Mucosa of stomach (tissue), 1 donor: ENCODE measurements around the gene FOXD3.

Source experiments
- H3K27me3 ChIP-seq: one replicate; pipeline ENCODE4 v1.7.0; 2013; ENCODE audit warnings: mild to moderate bottlenecking, low read length; ENCODE audit not compliant: control insufficient read depth, insufficient read depth
- H3K36me3 ChIP-seq: one replicate; pipeline ENCODE4 v1.7.0; 2013; ENCODE audit warnings: low read length; ENCODE audit not compliant: control insufficient read depth, insufficient read depth
- H3K4me1 ChIP-seq: one replicate; pipeline ENCODE4 v1.7.0; 2013; ENCODE audit warnings: mild to moderate bottlenecking, low read length; ENCODE audit not compliant: control insufficient read depth, insufficient read depth
- H3K4me3 ChIP-seq: one replicate; pipeline ENCODE4 v1.7.0; 2013; ENCODE audit warnings: low read length
- H3K9ac ChIP-seq: one replicate; pipeline ENCODE4 v1.7.0; 2013; ENCODE audit warnings: mild to moderate bottlenecking, low read length, moderate library complexity
- H3K9me3 ChIP-seq: one replicate; pipeline ENCODE4 v1.7.0; 2013; ENCODE audit warnings: mild to moderate bottlenecking, low read length, moderate library complexity; ENCODE audit not compliant: control insufficient read depth
- donor health status: Pancreatic carcinoma.

FOXD3 gene

GRCh38 chr1:63322114-63322943 is at the start of gene FOXD3:
TSS of gene FOXD3 (plus strand) at chr1:63322567. CDS start at chr1:63323059, 492 bp downstream.
- Histone ChIP-seq H3K4me1 (peaks cover 27% of the 10 kb centered on the region), H3K4me3 (peak within 1 kb of the TSS; percentile 9), H3K9ac (no peak within 1 kb of the TSS), H3K36me3 (no peaks in the 10 kb centered on the region), H3K9me3 (no peaks in the 10 kb centered on the region), H3K27me3 (peaks cover 99% of the 10 kb centered on the region)

- H3K9me3 ChIP-seq = no peaks in the 10 kb centered on the region
- peaks cover 12% of the 10 kb centered on the region for H3K4me1 ChIP-seq
- H3K4me3 ChIP-seq = no peak overlapping the region
- no peaks in the 10 kb centered on the region for H3K36me3 ChIP-seq
- no peak overlapping the region for H3K9ac ChIP-seq
- peaks cover 4% of the 10 kb centered on the region for H3K27me3 ChIP-seq
Observed at GRCh38 chr1:63272811-63273210, 49.6 kb upstream of the FOXD3 start.

- Histone ChIP-seq H3K36me3 (no peaks in the 10 kb centered on the region), H3K4me3 (no peak overlapping the region), H3K9me3 (no peaks in the 10 kb centered on the region), H3K4me1 (peaks cover 17% of the 10 kb centered on the region), H3K9ac (no peak overlapping the region), H3K27me3 (peaks cover 4% of the 10 kb centered on the region)
Observed at GRCh38 chr1:63274371-63274770, 48.0 kb upstream of the FOXD3 start.

- Histone ChIP-seq H3K9ac (no peak overlapping the region), H3K9me3 (no peaks in the 10 kb centered on the region), H3K4me1 (peaks cover 17% of the 10 kb centered on the region), H3K4me3 (no peak overlapping the region), H3K36me3 (no peaks in the 10 kb centered on the region), H3K27me3 (peaks cover 4% of the 10 kb centered on the region)
Observed at GRCh38 chr1:63274979-63275378, 47.4 kb upstream of the FOXD3 start.

- peaks cover 17% of the 10 kb centered on the region for H3K4me1 ChIP-seq
- H3K36me3 ChIP-seq = no peaks in the 10 kb centered on the region
- no peak overlapping the region for H3K9ac ChIP-seq
- no peak overlapping the region for H3K4me3 ChIP-seq
- no peaks in the 10 kb centered on the region for H3K9me3 ChIP-seq
- peaks cover 4% of the 10 kb centered on the region for H3K27me3 ChIP-seq
Observed at GRCh38 chr1:63276624-63277023, 45.7 kb upstream of the FOXD3 start.

GRCh38 chr1:63277195-63278192 is 44.9 kb upstream of the FOXD3 start:
- no peak overlapping the region for H3K4me3 ChIP-seq
- H3K36me3 ChIP-seq = no peaks in the 10 kb centered on the region
- peaks cover 17% of the 10 kb centered on the region for H3K4me1 ChIP-seq
- H3K27me3 ChIP-seq = peaks cover 4% of the 10 kb centered on the region
- H3K9ac ChIP-seq = no peak overlapping the region
- no peaks in the 10 kb centered on the region for H3K9me3 ChIP-seq

GRCh38 chr1:63281753-63282152 is 40.6 kb upstream of the FOXD3 start:
- no peaks in the 10 kb centered on the region for H3K9me3 ChIP-seq
- peaks cover 16% of the 10 kb centered on the region for H3K4me1 ChIP-seq
- H3K27me3 ChIP-seq = no peaks in the 10 kb centered on the region
- no peaks in the 10 kb centered on the region for H3K36me3 ChIP-seq
- no peak overlapping the region for H3K4me3 ChIP-seq
- H3K9ac ChIP-seq = no peak overlapping the region

- H3K4me3 ChIP-seq = no peak overlapping the region
- H3K4me1 ChIP-seq = no peaks in the 10 kb centered on the region
- H3K36me3 ChIP-seq = no peaks in the 10 kb centered on the region
- no peaks in the 10 kb centered on the region for H3K27me3 ChIP-seq
- no peaks in the 10 kb centered on the region for H3K9me3 ChIP-seq
- no peak overlapping the region for H3K9ac ChIP-seq
Observed at GRCh38 chr1:63289135-63289534, 33.2 kb upstream of the FOXD3 start.

GRCh38 chr1:63294803-63295594 is 27.4 kb upstream of the FOXD3 start:
- Histone ChIP-seq H3K4me1 (no peaks in the 10 kb centered on the region), H3K27me3 (no peaks in the 10 kb centered on the region), H3K36me3 (no peaks in the 10 kb centered on the region), H3K9ac (no peak overlapping the region), H3K9me3 (no peaks in the 10 kb centered on the region), H3K4me3 (no peak overlapping the region)

- H3K27me3 ChIP-seq = peaks cover 16% of the 10 kb centered on the region
- no peaks in the 10 kb centered on the region for H3K9me3 ChIP-seq
- H3K36me3 ChIP-seq = no peaks in the 10 kb centered on the region
- H3K4me1 ChIP-seq = no peaks in the 10 kb centered on the region
- no peak overlapping the region for H3K9ac ChIP-seq
- H3K4me3 ChIP-seq = no peak overlapping the region
Observed at GRCh38 chr1:63304410-63304809, 18.0 kb upstream of the FOXD3 start.

GRCh38 chr1:63305043-63305442 is 17.3 kb upstream of the FOXD3 start:
- Histone ChIP-seq H3K9ac (no peak overlapping the region), H3K4me1 (no peaks in the 10 kb centered on the region), H3K36me3 (no peaks in the 10 kb centered on the region), H3K27me3 (peaks cover 16% of the 10 kb centered on the region), H3K4me3 (no peak overlapping the region), H3K9me3 (no peaks in the 10 kb centered on the region)
